Mesendoderm (in vitro differentiated cells): ENCODE data around the gene ACTRT1.

Source experiments
- DNase-seq: peaks from one replicate; pipeline ENCODE4 v3.0.0; 2013
- H2AK5ac ChIP-seq: 2 replicates; pipeline ENCODE4 v1.6.1; 2013; ENCODE audit warnings: low read length, inconsistent platforms
- H2BK120ac ChIP-seq: 2 replicates; pipeline ENCODE4 v1.6.1; 2013; ENCODE audit warnings: low read depth, mild to moderate bottlenecking, low read length, moderate library complexity, mixed read lengths
- H2BK15ac ChIP-seq: replicated peaks from 2 replicates; pipeline ENCODE4 v1.6.1; 2013; ENCODE audit warnings: low read depth, mild to moderate bottlenecking, moderate library complexity
- H2BK5ac ChIP-seq: 2 replicates; pipeline ENCODE4 v1.6.1; 2013; ENCODE audit warnings: low read length, inconsistent platforms
- H3K18ac ChIP-seq: 2 replicates; pipeline ENCODE4 v1.6.1; 2013; ENCODE audit warnings: mild to moderate bottlenecking, low read length, mixed read lengths
- H3K23ac ChIP-seq: one replicate; pipeline ENCODE4 v1.6.1; 2013; ENCODE audit warnings: low read length
- H3K27ac ChIP-seq: 2 replicates; pipeline ENCODE4 v1.5.1; 2013; ENCODE audit warnings: low read depth, mild to moderate bottlenecking, inconsistent platforms, low read length, moderate library complexity
- H3K27me3 ChIP-seq: 2 replicates; pipeline ENCODE4 v1.6.1; 2013; ENCODE audit warnings: low read length, control low read depth, mild to moderate bottlenecking, inconsistent platforms; ENCODE audit not compliant: insufficient read depth, poor library complexity
- H3K36me3 ChIP-seq: 2 replicates; pipeline ENCODE4 v1.6.1; 2013; ENCODE audit warnings: low read length, inconsistent platforms; ENCODE audit not compliant: control insufficient read depth, insufficient read depth
- H3K4ac ChIP-seq: one replicate; pipeline ENCODE4 v1.6.1; 2013; ENCODE audit warnings: low read depth, mild to moderate bottlenecking, low read length, moderate library complexity
- H3K4me1 ChIP-seq: 2 replicates; pipeline ENCODE4 v1.6.1; 2013; ENCODE audit warnings: low read depth, low read length, inconsistent platforms; ENCODE audit not compliant: control insufficient read depth
- H3K4me2 ChIP-seq: 2 replicates; pipeline ENCODE4 v1.6.1; 2013; ENCODE audit warnings: low read length
- H3K4me3 ChIP-seq: 2 replicates; pipeline ENCODE4 v1.5.1; 2013; ENCODE audit warnings: mild to moderate bottlenecking, low read length
- H3K56ac ChIP-seq: one replicate; pipeline ENCODE4 v1.6.1; 2013; ENCODE audit warnings: low read length
- H3K79me1 ChIP-seq: 2 replicates; pipeline ENCODE4 v1.6.1; 2013; ENCODE audit warnings: low read length, inconsistent platforms
- H3K79me2 ChIP-seq: 2 replicates; pipeline ENCODE4 v1.6.1; 2013; ENCODE audit warnings: mild to moderate bottlenecking, low read length; ENCODE audit not compliant: control insufficient read depth, insufficient read depth
- H3K9ac ChIP-seq: 2 replicates; pipeline ENCODE4 v1.6.1; 2013; ENCODE audit warnings: low read length, inconsistent platforms
- H4K5ac ChIP-seq: one replicate; pipeline ENCODE4 v1.6.1; 2013; ENCODE audit warnings: low read length
- H4K8ac ChIP-seq: one replicate; pipeline ENCODE4 v1.6.1; 2013; ENCODE audit warnings: low read depth, mild to moderate bottlenecking, control low read depth, low read length, moderate library complexity
- WGBS: extraction: QIAGEN DNeasy Blood & Tissue Kit; methylation state at CpG from one replicate; pipeline ENCODE4 v1.1.7; 2013; ENCODE audit warnings: low lambda C conversion rate, missing lambda C conversion rate; ENCODE audit not compliant: insufficient coverage; ENCODE audit errors: extremely low coverage; 5-methylcytosine and 5-hydroxymethylcytosine counted together

The ACTRT1 gene

GRCh38 chrX:128020701-128021100, 31.5 kb downstream of the ACTRT1 start:
- no peak overlapping the region for H3K4ac ChIP-seq
- no CpG with 5 or more reads among the region's 2 CpGs for WGBS
- H3K79me1 ChIP-seq = no peaks in the 10 kb centered on the region
- H2BK5ac ChIP-seq = no peak overlapping the region
- no peak overlapping the region for H3K23ac ChIP-seq
- H2AK5ac ChIP-seq = no peak overlapping the region
- no peak overlapping the region for H3K18ac ChIP-seq
- H4K5ac ChIP-seq = no peak overlapping the region
- no peak overlapping the region for H2BK15ac ChIP-seq
- no peaks in the 10 kb centered on the region for H3K4me1 ChIP-seq
- no peak overlapping the region for H3K56ac ChIP-seq
- H2BK120ac ChIP-seq = no peak overlapping the region
- H3K9ac ChIP-seq = no peak overlapping the region
- no peak overlapping the region for H3K27ac ChIP-seq
- H3K4me2 ChIP-seq = no peak overlapping the region
- peak; percentile 60 for DNase-seq
- no peak overlapping the region for H4K8ac ChIP-seq
- no peaks in the 10 kb centered on the region for H3K36me3 ChIP-seq
- no peaks in the 10 kb centered on the region for H3K27me3 ChIP-seq
- H3K79me2 ChIP-seq = no peaks in the 10 kb centered on the region
- no peak overlapping the region for H3K4me3 ChIP-seq

- H3K4me1 ChIP-seq = no peaks in the 10 kb centered on the region
- no peak overlapping the region for H3K4me2 ChIP-seq
- H3K79me2 ChIP-seq = no peaks in the 10 kb centered on the region
- H3K27ac ChIP-seq = no peak overlapping the region
- H3K79me1 ChIP-seq = no peaks in the 10 kb centered on the region
- no peak overlapping the region for H4K8ac ChIP-seq
- H3K4ac ChIP-seq = no peak overlapping the region
- H3K4me3 ChIP-seq = no peak overlapping the region
- WGBS = no CpG with 5 or more reads among the region's 2 CpGs
- H3K27me3 ChIP-seq = no peaks in the 10 kb centered on the region
- no peak overlapping the region for H2BK15ac ChIP-seq
- H3K56ac ChIP-seq = no peak overlapping the region
- no peaks in the 10 kb centered on the region for H3K36me3 ChIP-seq
- no peak overlapping the region for H2BK120ac ChIP-seq
- H2AK5ac ChIP-seq = no peak overlapping the region
- H2BK5ac ChIP-seq = no peak overlapping the region
- H3K23ac ChIP-seq = no peak overlapping the region
- no peak for DNase-seq
- H4K5ac ChIP-seq = no peak overlapping the region
- H3K9ac ChIP-seq = no peak overlapping the region
- H3K18ac ChIP-seq = no peak overlapping the region
These were observed 33.0 kb downstream of the ACTRT1 start for GRCh38 chrX:128019218-128019617.

- no peak overlapping the region for H3K9ac ChIP-seq
- no peak overlapping the region for H3K4me3 ChIP-seq
- no peak overlapping the region for H2BK120ac ChIP-seq
- no peak for DNase-seq
- no peak overlapping the region for H2BK15ac ChIP-seq
- no peak overlapping the region for H3K27ac ChIP-seq
- WGBS = no CpG with 5 or more reads among the region's 1 CpG
- H3K56ac ChIP-seq = no peak overlapping the region
- no peaks in the 10 kb centered on the region for H3K4me1 ChIP-seq
- H4K8ac ChIP-seq = no peak overlapping the region
- H3K79me1 ChIP-seq = no peaks in the 10 kb centered on the region
- no peak overlapping the region for H3K18ac ChIP-seq
- no peak overlapping the region for H3K4ac ChIP-seq
- H4K5ac ChIP-seq = no peak overlapping the region
- no peak overlapping the region for H3K23ac ChIP-seq
- H2AK5ac ChIP-seq = no peak overlapping the region
- no peaks in the 10 kb centered on the region for H3K36me3 ChIP-seq
- H3K79me2 ChIP-seq = no peaks in the 10 kb centered on the region
- no peak overlapping the region for H2BK5ac ChIP-seq
- no peaks in the 10 kb centered on the region for H3K27me3 ChIP-seq
- H3K4me2 ChIP-seq = no peak overlapping the region
These were observed 40.2 kb downstream of the ACTRT1 start for GRCh38 chrX:128012015-128012414.

- no peak overlapping the region for H3K4ac ChIP-seq
- no peak overlapping the region for H3K56ac ChIP-seq
- H3K4me1 ChIP-seq = no peaks in the 10 kb centered on the region
- H4K8ac ChIP-seq = no peak overlapping the region
- H3K27me3 ChIP-seq = no peaks in the 10 kb centered on the region
- H2BK15ac ChIP-seq = no peak overlapping the region
- no peak overlapping the region for H2BK5ac ChIP-seq
- H3K4me2 ChIP-seq = no peak overlapping the region
- H3K23ac ChIP-seq = no peak overlapping the region
- H2AK5ac ChIP-seq = no peak overlapping the region
- H2BK120ac ChIP-seq = no peak overlapping the region
- no peak overlapping the region for H4K5ac ChIP-seq
- no peak overlapping the region for H3K9ac ChIP-seq
- no peak overlapping the region for H3K18ac ChIP-seq
- H3K4me3 ChIP-seq = no peak overlapping the region
- no peaks in the 10 kb centered on the region for H3K79me1 ChIP-seq
- no peaks in the 10 kb centered on the region for H3K36me3 ChIP-seq
- H3K27ac ChIP-seq = no peak overlapping the region
- H3K79me2 ChIP-seq = no peaks in the 10 kb centered on the region
- DNase-seq = no peak
These were observed 44.3 kb downstream of the ACTRT1 start for GRCh38 chrX:128007882-128008281.
